HepG2 (cell line): ENCODE data around the gene DGAT2. TPM values are rescaled to one million over a fixed set of nuclear protein-coding genes. Genes with fewer than 3 reads are reported as not detected.

Source experiments
- ATAC-seq: fragments of 200-7000 bp; cut with Tn5 transposase; 3 replicates; pipeline ENCODE4 v1.9.1; 2020; ENCODE audit warnings: mild to moderate bottlenecking, moderate library complexity
- BruUV-seq: library from RNA; stranded (reverse); fragments of 400-500 nt; replicated peaks from 2 replicates; lab custom pipeline; 2021; lab: Mats Ljungman, UMichigan
- CTCF ChIA-PET: fragments of 300-600 bp; formaldehyde crosslinking; extraction: SDS; loops from one replicate; lab custom pipeline; 2021; ENCODE audit warnings: low total read pairs, inconsistent platforms, low intra/inter-chr PET ratio; lab: Yijun Ruan, JAX
- POLR2A ChIA-PET: fragments of 350-600 bp; sonication (Branson Sonifier 250); formaldehyde crosslinking; loops from one replicate; lab custom pipeline; 2020; ENCODE audit warnings: antibody characterized with exemption, inconsistent platforms; lab: Yijun Ruan, JAX
- DNase-seq: peaks from one replicate; pipeline ENCODE4 v3.0.0-alpha.2; 2015; ENCODE audit warnings: low spot score
- FAIRE-seq: peaks from 3 replicates; lab custom pipeline; 2011; peaks lifted over from hg19 to GRCh38; lab: Jason Lieb, UNC
- H2AFZ ChIP-seq: one replicate; pipeline ENCODE4 v1.6.1; 2011; ENCODE audit warnings: low read length, inconsistent platforms
- H3K27ac ChIP-seq: fragments of 300-600 bp; 3 replicates; pipeline ENCODE4 v1.8.0; 2011; ENCODE audit warnings: mixed run types, mild to moderate bottlenecking, mixed read lengths, low read length, inconsistent platforms; ENCODE audit not compliant: insufficient read depth; ENCODE audit errors: extremely low read length
- H3K27me3 ChIP-seq, 2 experiments: fragments of 200-600 bp in 1 of 2; 2 replicates in 1 of 2; 3 replicates in 1 of 2; pipeline versions ENCODE4 v1.6.0 to v1.8.0; 2011; ENCODE audit warnings: low read length in 2 of 2, mild to moderate bottlenecking in 2 of 2, moderate library complexity in 2 of 2, inconsistent platforms in 1 of 2; ENCODE audit not compliant: insufficient read depth in 2 of 2, control insufficient read depth in 1 of 2
- H3K36me3 ChIP-seq, 2 experiments: fragments of 200-600 bp in 1 of 2; replicated peaks in 1 of 2; 2 replicates in 1 of 2; 3 replicates in 1 of 2; pipeline versions ENCODE4 v1.5.1 to v1.8.0; 2011; ENCODE audit warnings: low read length in 2 of 2, inconsistent platforms in 1 of 2; ENCODE audit not compliant: insufficient read depth in 2 of 2, control insufficient read depth in 1 of 2
- H3K4me1 ChIP-seq: 2 replicates; pipeline ENCODE4 v1.5.1; 2012; ENCODE audit warnings: low read length, inconsistent platforms; ENCODE audit not compliant: insufficient read depth
- H3K4me2 ChIP-seq: 2 replicates; pipeline ENCODE4 v1.6.0; 2011; ENCODE audit warnings: low read depth, low read length, inconsistent platforms
- H3K4me3 ChIP-seq, 3 experiments: fragments of 200-600 bp in 1 of 3; sonication (generic), shearing (Covaris generic) in 1 of 3; replicated peaks in 1 of 3; 2 replicates each; pipeline ENCODE4 v1.5.1; 2011 to 2016; ENCODE audit warnings: low read length in 3 of 3, inconsistent platforms in 2 of 3, low read depth in 2 of 3, mild to moderate bottlenecking in 2 of 3, control low read depth in 1 of 3, mixed read lengths in 1 of 3; ENCODE audit not compliant: insufficient read depth in 1 of 3
- H3K79me2 ChIP-seq: one replicate; pipeline ENCODE4 v1.6.1; 2011; ENCODE audit warnings: low read length, inconsistent platforms; ENCODE audit not compliant: insufficient read depth
- H3K9ac ChIP-seq: 2 replicates; pipeline ENCODE4 v1.6.0; 2011; ENCODE audit warnings: mild to moderate bottlenecking, low read depth, low read length, inconsistent platforms; ENCODE audit not compliant: insufficient read depth
- H3K9me3 ChIP-seq: 2 replicates; pipeline ENCODE4 v1.5.1; 2012; ENCODE audit warnings: mild to moderate bottlenecking, low read length
- H4K20me1 ChIP-seq: 2 replicates; pipeline ENCODE4 v1.6.0; 2011; ENCODE audit warnings: inconsistent platforms, mild to moderate bottlenecking, low read length, moderate library complexity; ENCODE audit not compliant: insufficient read depth
- ARNTL ChIP-seq: sonication (generic); formaldehyde crosslinking; IDR thresholded peaks from 2 replicates; pipeline ENCODE4 v1.4.0; 2020; ENCODE audit warnings: mild to moderate bottlenecking, missing genetic modification reagents
- GZF1 ChIP-seq: sonication (generic); formaldehyde crosslinking; IDR thresholded peaks from 2 replicates; pipeline ENCODE4 v1.5.1; 2020; ENCODE audit warnings: mild to moderate bottlenecking, missing genetic modification reagents
- IRF2 ChIP-seq: IDR thresholded peaks from 2 replicates; pipeline ENCODE4 v1.6.1; 2018; ENCODE audit warnings: missing genetic modification reagents, missing compliant biosample characterization
- KDM5A ChIP-seq: fragments of 200-600 bp; sonication (generic); IDR thresholded peaks from 2 replicates; pipeline ENCODE4 v1.7.0; 2018; ENCODE audit warnings: antibody characterized with exemption, mild to moderate bottlenecking, low read length, borderline replicate concordance
- NCOR1 ChIP-seq: fragments of 200-600 bp; sonication (generic); IDR thresholded peaks from 2 replicates; pipeline ENCODE4 v1.7.0; 2017; ENCODE audit warnings: antibody characterized with exemption, low read length, borderline replicate concordance
- NONO ChIP-seq, 2 experiments: fragments of 450-650 bp in 1 of 2; sonication (generic) in 1 of 2; formaldehyde crosslinking in 1 of 2; IDR thresholded peaks in 1 of 2; conservative IDR thresholded peaks in 1 of 2; 2 replicates each; pipeline versions ENCODE4 v1.6.1 to v1.8.0; 2017 to 2022; ENCODE audit warnings: mild to moderate bottlenecking in 1 of 2, missing genetic modification reagents in 1 of 2, moderate library complexity in 1 of 2
- NR2F1 ChIP-seq, 2 experiments: fragments of 450-650 bp in 1 of 2; formaldehyde crosslinking in 1 of 2; IDR thresholded peaks; 2 replicates each; pipeline versions ENCODE4 v1.5.0 to v1.6.1; 2016 to 2020; ENCODE audit warnings: mild to moderate bottlenecking in 1 of 2, missing compliant biosample characterization in 1 of 2, missing genetic modification reagents in 1 of 2, moderate library complexity in 1 of 2
- NR2F2 ChIP-seq: IDR thresholded peaks from 2 replicates; pipeline ENCODE4 v1.6.1; 2012; ENCODE audit warnings: low read depth, inconsistent platforms, borderline replicate concordance
- NR2F6 ChIP-seq, 2 experiments: IDR thresholded peaks; 2 replicates each; pipeline ENCODE4 v1.6.1; 2016; ENCODE audit warnings: antibody characterized with exemption in 1 of 2, mild to moderate bottlenecking in 1 of 2
- POLR2G ChIP-seq: fragments of 200-400 bp; formaldehyde crosslinking; IDR thresholded peaks from 2 replicates; pipeline ENCODE4 v1.6.1; 2018; ENCODE audit warnings: mild to moderate bottlenecking, low read depth, low read length, moderate library complexity
- RBAK ChIP-seq: sonication (generic); formaldehyde crosslinking; IDR thresholded peaks from 2 replicates; pipeline ENCODE4 v1.5.1; 2020; ENCODE audit warnings: mild to moderate bottlenecking, missing genetic modification reagents
- RFX1 ChIP-seq: fragments of 450-650 bp; IDR thresholded peaks from 2 replicates; pipeline ENCODE4 v1.6.1; 2017
- RNF2 ChIP-seq: fragments of 450-650 bp; conservative IDR thresholded peaks from 2 replicates; pipeline ENCODE4 v1.6.1; 2016; ENCODE audit warnings: low read depth
- SOX6 ChIP-seq, 2 experiments: fragments of 450-650 bp in 1 of 2; sonication (generic) in 1 of 2; formaldehyde crosslinking in 1 of 2; IDR thresholded peaks; 2 replicates each; pipeline versions ENCODE4 v1.4.0 to v1.6.1; 2017 to 2020; ENCODE audit warnings: antibody characterized with exemption in 1 of 2, mild to moderate bottlenecking in 1 of 2, missing genetic modification reagents in 1 of 2
- XBP1 ChIP-seq: sonication (generic); formaldehyde crosslinking; IDR thresholded peaks from 2 replicates; pipeline ENCODE4 v1.5.0; 2020; ENCODE audit warnings: missing genetic modification reagents
- ZBTB26 ChIP-seq: IDR thresholded peaks from 2 replicates; pipeline ENCODE4 v1.6.1; 2016; ENCODE audit warnings: missing compliant biosample characterization, missing genetic modification reagents, borderline replicate concordance
- ZC3H4 ChIP-seq: sonication (generic); formaldehyde crosslinking; IDR thresholded peaks from 2 replicates; pipeline ENCODE4 v1.4.0; 2020; ENCODE audit warnings: missing genetic modification reagents, borderline replicate concordance
- ZKSCAN1 ChIP-seq: fragments of 150-350 bp; IDR thresholded peaks from 2 replicates; pipeline ENCODE4 v1.6.1; 2014; ENCODE audit warnings: low read length
- ZMAT3 ChIP-seq: sonication (generic); formaldehyde crosslinking; conservative IDR thresholded peaks from 2 replicates; pipeline ENCODE4 v1.7.0; 2021; ENCODE audit warnings: missing genetic modification reagents
- ZNF317 ChIP-seq: sonication (generic); formaldehyde crosslinking; IDR thresholded peaks from 2 replicates; pipeline ENCODE4 v1.5.0; 2020; ENCODE audit warnings: mild to moderate bottlenecking, missing genetic modification reagents
- ZNF484 ChIP-seq: sonication (generic); formaldehyde crosslinking; IDR thresholded peaks from 2 replicates; pipeline ENCODE4 v1.5.1; 2020; ENCODE audit warnings: mild to moderate bottlenecking, low read depth, missing genetic modification reagents, borderline replicate concordance
- WGBS: methylation state at CpG from one replicate; pipeline ENCODE4 v1.1.6; 2017; ENCODE audit warnings: low lambda C conversion rate; 5-methylcytosine and 5-hydroxymethylcytosine counted together
- in situ Hi-C: cut with HindIII; loops from 2 replicates; pipeline ENCODE4 v1.10.0; 2017; ENCODE audit warnings: low pct_unique_long_range_greater_than_20kb; ENCODE audit not compliant: extremely low pct_ligation_motif_present
- intact Hi-C: fragments of 100-400 bp; cut with micrococcal nuclease; formaldehyde crosslinking; loops from one replicate; pipeline ENCODE4 v1.10.0; 2022; ENCODE audit not compliant: unreplicated experiment
- polyA plus RNA-seq, 8 experiments: library from polyadenylated mRNA; depleted of rRNA in 3 of 8; stranded (reverse) in 7 of 8; unstranded in 1 of 8; fragments of >200 nt; fragmentation: Illumina TruSeq in 4 of 8; extraction: Trizol in 4 of 8; gene quantifications; 2 replicates each; pipeline versions ENCODE4 v1.2.1 to v1.2.3, GENCODE V29; 2011 to 2016; ENCODE audit warnings: low read depth in 4 of 8, missing spikeins in 1 of 8, mixed read lengths in 1 of 8; ENCODE audit not compliant: insufficient read depth in 1 of 8
- total RNA-seq, 5 experiments: library from RNA; depleted of rRNA; stranded (reverse); fragments of >200 nt; fragmentation: Illumina TruSeq; extraction: Trizol; gene quantifications; 2 replicates each; pipeline ENCODE4 v1.2.3, GENCODE V29; 2016; ENCODE audit warnings: low read depth in 1 of 5

The DGAT2 gene
- total and polyA plus RNA-seq, 2 of the 13 experiments (the other 11 are each of a cell fraction or from before 2014, with no cell fraction given) = 39.0 to 65.6 TPM

DNA sequence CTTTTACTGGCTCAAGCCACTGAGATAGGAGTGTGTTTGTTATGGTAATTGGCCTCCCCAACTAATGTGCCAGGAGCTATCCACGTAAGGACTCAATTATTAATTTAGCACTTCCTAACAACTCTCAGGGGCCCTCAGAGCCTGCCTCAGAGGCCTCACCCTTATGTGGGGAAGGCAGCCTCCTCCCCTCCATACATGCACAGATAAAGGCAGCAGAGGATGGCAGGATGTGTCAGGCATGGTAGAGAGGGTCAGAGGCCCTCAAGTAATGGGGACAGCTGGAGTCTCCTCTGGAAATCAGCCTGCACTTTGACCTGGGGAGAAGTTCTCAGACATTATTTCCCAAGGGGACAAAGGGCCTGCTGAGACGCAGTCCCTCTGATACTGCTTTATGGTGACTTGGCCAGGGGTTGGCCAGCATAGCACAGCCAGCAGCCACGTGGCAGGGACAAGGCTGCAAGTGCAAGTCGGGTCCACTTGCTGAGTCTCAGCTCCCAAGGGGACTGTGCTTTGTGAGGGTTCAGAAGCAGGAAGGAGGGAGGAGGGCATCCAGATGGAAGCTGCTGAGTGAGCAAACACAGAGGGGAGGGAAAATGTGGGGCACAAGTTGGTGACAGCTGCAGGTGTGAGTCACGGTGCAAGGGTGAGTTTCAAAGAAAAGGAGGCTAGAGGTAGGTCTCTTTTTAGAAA lies 33.9 kb upstream of the DGAT2 start (continued):
- no peak for TF ChIP-seq ZNF484 (CRISPR knock-in tag)
- no peak for TF ChIP-seq ZBTB26
- TF ChIP-seq RNF2 = no peak

- CTCF ChIA-PET = no interaction called here
- H3K27ac ChIP-seq = no peak overlapping the region
- TF ChIP-seq XBP1 (CRISPR knock-in tag) = no peak
- no peak for TF ChIP-seq NCOR1
- TF ChIP-seq KDM5A = no peak
- TF ChIP-seq IRF2 (CRISPR knock-in tag) = peak; percentile 6; the same call in 1 of the 2 replicates
- TF ChIP-seq RFX1 = no peak
- no peak for TF ChIP-seq ZNF317
- 0 out of 2 replicates have a peak, but pooled peaks have one; percentile 14 for TF ChIP-seq POLR2G
- peak; percentile 94 for TF ChIP-seq ZKSCAN1
- 0 out of 2 replicates have a peak, but pooled peaks have one; percentile 17 for TF ChIP-seq NR2F6 (IDR thresholded peaks at IDR 0.05)
- no peak; the same call in 1 of the 2 replicates for TF ChIP-seq NR2F6 (CRISPR knock-in tag; IDR thresholded peaks at IDR 0.05)
- TF ChIP-seq GZF1 (CRISPR knock-in tag) = no peak
- no peak for TF ChIP-seq NONO (IDR thresholded peaks at IDR 0.05)
- peak; percentile 14; the same call in 1 of the 2 replicates for TF ChIP-seq NONO (CRISPR knock-in tag; conservative IDR thresholded peaks at IDR 0.05)
- TF ChIP-seq NR2F1 (CRISPR knock-in tag; IDR thresholded peaks at IDR 0.05) = peak in 1 of 2 experiments; percentile 55; a peak in 1 of 4 replicates
- TF ChIP-seq RBAK (CRISPR knock-in tag) = peak; percentile 20; the same call in 1 of the 2 replicates
- TF ChIP-seq SOX6 (IDR thresholded peaks at IDR 0.05) = no peak
- TF ChIP-seq SOX6 (CRISPR knock-in tag; IDR thresholded peaks at IDR 0.05) = 0 out of 2 replicates have a peak, but pooled peaks have one; percentile 2
- no peak for TF ChIP-seq ARNTL
- peak; percentile 35; the same call in 1 of the 2 replicates for TF ChIP-seq NR2F2
- TF ChIP-seq ZC3H4 (CRISPR knock-in tag) = no peak
- TF ChIP-seq ZMAT3 = peak; percentile 54; the same call in 1 of the 2 replicates
These were observed 33.3 kb upstream of the DGAT2 start for GRCh38 chr11:75735181-75735845.

More at GRCh38 chr11:75735181-75735845, 33.3 kb upstream of the DGAT2 start:
- intact Hi-C loops (no loop called here), in situ Hi-C loops (no loop called here)
- Histone ChIP-seq H3K9me3 (no peaks in the 10 kb centered on the region), H3K4me1 (peaks cover 39% of the 10 kb centered on the region), H3K4me2 (0 out of 2 replicates have a peak overlapping the region, but pooled peaks have one; percentile 52), H3K79me2 (no peaks in the 10 kb centered on the region), H3K27me3 (no peaks in the 10 kb centered on the region), H2AFZ (no peak overlapping the region), H3K36me3 (peaks cover 1 to 5% of the 10 kb centered on the region in 2 experiments; a peak in 2 of 5 replicates), H3K9ac (no peak overlapping the region), H4K20me1 (no peaks in the 10 kb centered on the region), H3K4me3 (no peak overlapping the region)
- WGBS = 95% methylated on average over 4 of the region's 4 CpGs
- FAIRE-seq (no peak), DNase-seq (no peak), ATAC-seq (no peak)
- no TSS peak for BruUV-seq
- POLR2A ChIA-PET = interaction anchor here (0.9 to 2.0 kb wide), 7 partner anchors 13 to 48 kb away, joined by 3 to 12 read pairs (median 4); no protein-coding TSS in a partner anchor
